Forelimb muscle (tissue), 1 donor: ENCODE results near the gene GALNT18. TPM values are rescaled to one million over a fixed set of nuclear protein-coding genes. Genes with fewer than 3 reads are reported as not detected.

Experiments
- DNase-seq: peaks from one replicate; pipeline ENCODE4 v3.0.0-alpha.2; 2013; ENCODE audit warnings: low read depth
- polyA plus RNA-seq: library from polyadenylated mRNA; unstranded; fragments of 120-200 nt; gene quantifications from one replicate; pipeline ENCODE4 v1.2.1, GENCODE V29; 2013; ENCODE audit not compliant: insufficient read length

The GALNT18 gene
- polyA plus RNA-seq, 1 donor, result 10.0 TPM

DNA sequence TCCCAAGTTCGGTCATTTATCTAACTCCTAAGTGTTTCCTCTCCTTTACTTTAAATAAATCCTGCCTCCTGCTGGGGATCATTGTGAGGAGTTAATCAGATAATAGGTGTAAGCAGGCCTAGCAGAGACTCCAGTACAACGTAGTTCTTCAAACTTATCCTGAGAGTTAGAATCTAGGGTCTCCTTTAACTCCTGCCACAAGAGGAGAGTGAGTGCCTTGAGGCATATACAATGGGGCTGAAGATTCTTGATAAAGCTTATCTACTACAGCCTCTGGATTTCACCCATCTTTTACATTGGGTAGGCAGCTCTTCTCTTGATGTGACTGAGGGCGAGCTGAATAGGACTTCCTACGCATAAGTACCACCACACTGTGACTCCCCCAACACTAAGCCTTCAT, 3.1 kb upstream of the GALNT18 start:
- no peak for DNase-seq

DNA sequence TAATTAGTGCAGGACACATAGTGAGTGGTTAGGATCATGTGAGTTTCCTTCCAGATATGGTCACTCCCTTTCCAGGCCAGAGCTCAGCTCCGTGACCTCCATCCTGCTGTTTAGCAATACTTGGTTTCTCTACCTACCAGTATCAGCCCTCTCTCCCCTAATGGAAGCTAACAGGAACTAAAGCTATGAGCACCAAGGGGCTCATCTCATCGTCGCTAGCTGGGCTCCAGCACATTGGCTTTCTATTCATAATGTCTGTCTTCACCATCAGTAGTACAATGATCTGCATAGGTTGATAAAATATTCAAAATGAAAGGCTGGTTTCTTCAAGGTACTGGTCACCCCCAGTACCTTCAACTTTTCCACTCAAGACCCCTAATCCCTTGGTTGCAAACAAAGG, 2.4 kb upstream of the GALNT18 start:
- DNase-seq, result no peak

DNA sequence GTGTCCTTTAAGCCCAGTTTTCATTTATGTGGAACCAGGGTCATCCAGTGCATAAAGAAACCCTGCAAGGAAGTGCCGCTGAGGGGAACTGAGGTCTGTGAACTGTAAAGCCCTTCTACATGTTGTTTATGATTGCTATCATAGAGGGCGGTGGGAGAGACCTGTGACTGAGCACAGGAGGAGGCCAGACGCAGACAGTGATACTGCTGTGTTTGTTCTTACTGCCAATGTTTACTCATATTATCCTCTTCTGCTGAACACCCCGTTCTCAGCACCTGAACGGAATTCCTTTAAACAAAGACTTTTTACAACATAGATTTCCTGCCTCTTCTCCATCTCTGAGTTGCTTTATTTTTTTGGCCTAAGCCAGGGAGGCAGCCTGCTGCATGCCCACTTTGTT, 967 bp upstream of the GALNT18 start:
- no peak for DNase-seq

DNA sequence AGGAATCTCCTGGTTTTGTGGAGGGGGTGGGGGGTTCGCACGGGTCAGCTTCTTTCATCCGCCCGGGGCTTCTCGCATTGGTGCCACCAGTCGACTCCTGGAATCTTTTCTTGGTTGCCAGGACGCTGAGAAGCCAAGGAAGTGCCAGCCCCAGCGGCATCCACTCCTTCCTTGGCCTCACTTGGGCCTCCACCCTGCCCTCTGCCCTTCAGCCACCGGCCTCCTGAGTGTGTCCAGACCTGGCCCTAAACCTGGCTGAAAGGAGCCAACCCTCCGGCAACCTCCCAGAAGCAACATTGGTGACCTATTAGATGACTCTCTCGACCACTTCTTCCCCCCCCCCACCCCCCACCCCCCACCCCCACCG, 518 bp upstream of the GALNT18 start:
- no peak for DNase-seq

DNA sequence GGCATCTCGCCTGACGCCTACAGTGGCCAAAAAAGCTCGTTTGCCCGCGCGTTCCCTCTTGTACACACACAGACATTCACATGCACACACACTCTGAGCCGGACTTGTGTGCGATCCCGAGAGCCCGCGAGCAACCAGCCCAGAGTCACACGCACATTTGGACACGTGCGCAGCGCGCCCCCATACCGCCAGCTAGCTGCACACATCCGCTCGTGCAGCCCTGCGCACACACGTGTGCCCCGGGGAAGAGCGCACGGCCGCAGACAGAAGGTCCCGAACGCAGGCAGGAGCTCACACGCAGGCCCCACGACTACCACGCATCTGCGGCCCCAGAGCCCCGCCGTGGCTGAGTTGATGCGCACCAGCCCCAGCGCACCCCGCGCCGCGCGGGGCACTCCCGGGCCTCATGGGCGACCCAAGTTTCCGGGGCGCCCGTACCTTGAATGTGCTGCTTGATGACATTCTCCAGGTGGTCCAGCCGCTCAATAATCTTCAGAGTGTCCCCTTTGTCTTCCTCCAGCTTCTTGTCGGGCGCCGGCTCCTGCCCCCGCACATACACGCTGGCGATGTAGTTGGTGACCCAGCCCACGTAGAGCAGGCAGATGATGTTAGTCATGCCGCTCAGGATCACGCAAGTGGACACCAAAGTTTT, 758 bp downstream of the GALNT18 start:
- no peak for DNase-seq

DNA sequence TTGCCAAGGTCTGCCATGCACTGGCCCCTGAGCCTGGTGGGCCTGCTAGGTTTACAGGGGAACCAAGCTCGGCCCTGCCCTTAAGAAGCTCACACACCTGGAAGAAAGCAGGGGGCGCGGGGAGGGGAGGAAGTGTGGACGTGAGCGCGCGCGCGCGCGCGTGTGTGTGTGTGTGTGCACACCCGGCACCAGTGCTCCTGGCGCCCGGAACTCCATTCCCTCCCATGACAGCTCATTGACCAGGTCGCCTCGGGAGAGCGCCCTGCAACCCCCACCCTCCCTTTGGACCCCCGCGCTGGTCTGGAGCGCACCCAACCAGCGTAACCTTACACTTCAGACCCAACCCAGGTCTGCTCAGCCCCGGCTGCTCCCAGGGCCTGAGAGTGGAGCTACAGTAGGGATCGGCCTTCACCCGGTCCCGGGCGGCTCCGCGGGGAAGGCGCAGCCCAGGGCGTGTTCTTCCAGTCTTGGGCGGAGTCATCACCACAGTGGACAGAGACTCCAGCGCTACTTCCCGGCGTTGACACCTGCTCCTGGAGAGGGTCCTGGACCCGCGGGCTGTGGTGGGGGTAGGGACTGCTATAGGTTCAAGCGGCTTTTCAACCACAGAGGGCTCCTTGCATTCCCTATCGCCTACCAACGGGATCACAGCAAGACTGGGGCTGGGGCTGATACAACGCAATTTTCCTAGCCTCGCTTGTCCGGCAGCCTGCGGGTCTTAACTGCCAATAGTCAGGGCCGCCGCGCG, 1.5 kb downstream of the GALNT18 start:
- DNase-seq, result no peak

DNA sequence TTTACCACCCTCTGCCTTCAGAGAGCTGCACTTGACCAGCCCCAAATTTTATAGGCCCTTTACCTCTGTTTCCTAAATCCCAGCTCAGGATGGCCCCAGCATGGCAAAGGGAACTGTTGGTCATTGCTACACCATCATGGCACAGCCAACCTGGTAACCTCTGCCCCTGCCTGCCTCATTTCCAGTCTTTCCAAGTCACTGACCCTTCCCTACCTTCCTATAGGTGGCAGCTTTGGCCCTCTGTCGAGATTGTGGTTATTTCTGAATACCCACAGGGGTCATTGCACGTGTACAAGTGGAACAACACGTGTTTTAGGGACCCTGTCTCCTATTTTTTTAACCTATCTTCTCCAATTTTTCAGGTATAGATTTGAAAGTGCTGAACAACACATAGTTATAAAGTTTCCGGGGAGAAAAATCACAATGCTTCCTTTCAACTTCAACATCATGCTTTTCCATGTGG, 2.8 kb downstream of the GALNT18 start:
- DNase-seq, result no peak

DNA sequence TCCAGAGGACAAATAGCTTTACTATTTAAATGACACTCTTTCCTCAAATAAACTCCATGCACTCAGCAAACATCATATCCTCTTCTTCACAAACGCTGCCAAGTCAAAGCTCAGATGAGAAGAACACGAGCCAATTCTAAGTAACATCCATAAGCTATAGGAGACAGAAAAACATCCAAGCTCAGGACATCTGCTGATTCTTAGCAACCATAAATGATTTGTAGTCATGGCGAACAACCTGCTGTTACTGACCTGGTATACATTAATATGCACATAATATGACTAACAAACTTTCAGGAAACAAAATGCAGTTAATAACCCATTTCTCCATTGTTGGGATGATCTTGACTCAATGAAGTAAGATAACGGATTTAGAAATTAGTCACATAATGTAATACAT, 6.7 kb downstream of the GALNT18 start:
- DNase-seq, result no peak

DNA sequence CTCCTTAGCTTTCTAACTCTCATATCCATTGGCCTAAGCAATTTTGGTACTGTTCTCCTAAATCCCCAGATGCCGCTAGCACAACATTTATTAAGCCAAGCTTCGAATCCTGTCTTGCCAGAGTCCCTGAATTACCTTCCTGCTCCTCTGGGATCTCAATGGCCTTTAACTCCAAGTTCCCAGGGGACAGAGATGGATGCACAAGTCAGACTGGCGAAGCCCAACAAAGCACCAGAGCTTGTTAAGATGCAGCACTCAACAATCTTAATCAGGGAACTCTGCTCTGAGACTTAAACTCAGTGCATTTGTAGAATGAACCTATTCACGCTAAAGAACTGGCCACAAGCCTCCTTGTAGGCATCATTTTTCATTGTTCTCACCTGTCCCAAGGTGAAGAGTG, 9.4 kb downstream of the GALNT18 start:
- no peak for DNase-seq

DNA sequence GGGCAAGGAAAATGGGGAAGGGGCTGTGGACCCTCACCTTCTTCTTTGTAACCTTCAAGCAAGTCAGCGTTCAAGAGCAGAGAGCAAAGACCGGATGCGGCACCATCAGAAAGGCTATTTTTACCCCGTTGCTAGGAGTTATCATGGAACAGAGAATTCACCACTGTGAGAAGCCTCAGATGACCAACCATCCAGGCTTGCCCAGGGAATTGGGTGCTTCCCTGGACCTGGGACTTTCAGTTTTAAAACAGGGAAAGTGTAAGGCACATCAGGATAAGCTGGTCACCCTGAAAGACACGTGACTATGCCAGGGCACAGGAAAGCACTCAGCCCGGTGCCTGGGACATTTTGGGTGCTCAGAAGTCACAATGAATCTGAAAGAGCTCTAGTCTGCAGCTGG, 10.4 kb downstream of the GALNT18 start:
- no peak for DNase-seq

DNA sequence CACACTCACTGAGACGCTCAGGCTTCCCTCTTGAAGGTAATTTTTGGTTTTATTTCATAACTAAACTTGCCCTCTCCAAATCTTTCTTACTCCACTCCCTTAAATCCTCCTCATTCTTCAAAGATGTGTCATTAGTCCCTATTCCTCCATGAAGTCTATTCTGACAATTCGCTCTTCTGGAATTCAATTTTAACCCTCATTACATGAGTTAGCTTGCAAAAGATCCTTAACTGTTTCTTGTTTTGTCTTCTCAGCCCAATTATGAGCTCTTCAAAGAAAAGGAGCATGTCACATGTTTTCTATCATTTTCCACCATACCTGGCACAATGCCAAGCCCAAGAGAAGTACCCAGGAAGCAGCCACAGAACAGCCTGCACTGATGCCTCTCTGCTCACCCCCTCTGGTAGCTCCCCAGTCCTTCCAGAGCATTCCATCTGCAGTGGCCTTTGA, 13.0 kb downstream of the GALNT18 start:
- no peak for DNase-seq

DNA sequence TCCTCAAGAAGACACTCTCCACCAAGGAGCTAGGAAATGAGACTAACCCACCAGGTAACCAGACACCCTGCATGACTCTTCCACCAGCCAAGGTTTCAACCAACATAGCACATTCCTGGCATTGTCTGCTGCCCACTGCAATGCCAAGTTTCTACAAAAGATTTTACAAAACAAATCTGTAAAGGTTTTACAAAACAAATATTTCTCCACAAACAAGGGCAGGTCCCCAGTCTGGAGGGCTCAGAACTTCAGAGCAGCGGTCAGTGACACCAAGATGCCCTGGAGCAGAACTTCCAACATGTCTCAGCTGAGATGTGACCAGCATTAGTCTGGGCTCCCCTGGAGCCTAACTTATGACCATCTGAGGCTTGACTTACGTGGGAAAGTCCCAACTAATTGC, 14.0 kb downstream of the GALNT18 start:
- DNase-seq, result no peak

DNA sequence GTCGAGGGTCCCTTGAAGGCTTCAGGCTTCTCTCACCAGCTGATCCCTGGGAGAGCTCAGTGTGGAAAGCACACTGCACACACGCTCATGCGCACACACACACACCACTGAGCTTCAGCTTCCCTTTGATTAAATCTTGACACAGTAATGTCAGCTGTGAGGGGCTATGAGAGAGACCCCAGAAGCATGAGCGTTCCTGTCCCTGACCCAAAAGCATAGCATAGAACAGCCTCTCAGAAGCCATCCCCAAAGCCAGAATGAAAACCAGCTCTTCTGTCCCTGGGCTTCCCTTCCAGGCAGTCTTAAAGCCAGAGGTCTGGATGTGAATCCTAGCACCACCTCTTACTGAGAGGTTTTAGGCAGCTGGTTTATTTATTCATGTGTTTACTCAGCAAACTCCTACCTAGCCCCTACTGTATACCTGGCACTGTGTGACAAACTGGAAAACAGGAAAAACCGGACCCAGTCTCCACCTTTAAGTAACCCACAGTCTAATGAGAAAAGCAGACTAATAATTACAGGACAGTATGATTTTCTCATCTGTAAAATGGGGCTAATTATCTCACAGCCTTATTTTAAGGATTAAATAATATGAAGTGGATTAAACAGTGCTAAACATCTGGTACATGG, 15.9 kb downstream of the GALNT18 start:
- DNase-seq, result no peak

DNA sequence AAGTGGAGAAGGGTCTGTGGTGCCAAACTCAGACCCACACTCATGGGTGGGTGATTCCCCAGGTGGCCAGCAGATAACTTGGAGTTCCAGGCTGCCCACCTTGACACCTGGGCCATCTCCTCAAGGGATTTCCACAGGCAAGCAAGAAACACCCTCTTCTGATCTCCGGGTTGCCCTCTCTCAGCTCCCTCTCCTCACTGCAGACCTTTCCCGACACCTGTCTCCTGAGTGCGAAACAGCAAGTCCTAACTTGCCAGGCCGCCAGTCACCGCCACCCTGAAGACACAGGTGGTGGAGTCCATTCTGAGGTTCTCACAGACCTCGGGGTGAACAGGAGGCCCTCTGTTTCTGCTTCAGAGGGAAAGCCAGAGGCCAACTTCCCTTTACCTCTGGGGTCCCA, 16.6 kb downstream of the GALNT18 start:
- DNase-seq, result no peak

DNA sequence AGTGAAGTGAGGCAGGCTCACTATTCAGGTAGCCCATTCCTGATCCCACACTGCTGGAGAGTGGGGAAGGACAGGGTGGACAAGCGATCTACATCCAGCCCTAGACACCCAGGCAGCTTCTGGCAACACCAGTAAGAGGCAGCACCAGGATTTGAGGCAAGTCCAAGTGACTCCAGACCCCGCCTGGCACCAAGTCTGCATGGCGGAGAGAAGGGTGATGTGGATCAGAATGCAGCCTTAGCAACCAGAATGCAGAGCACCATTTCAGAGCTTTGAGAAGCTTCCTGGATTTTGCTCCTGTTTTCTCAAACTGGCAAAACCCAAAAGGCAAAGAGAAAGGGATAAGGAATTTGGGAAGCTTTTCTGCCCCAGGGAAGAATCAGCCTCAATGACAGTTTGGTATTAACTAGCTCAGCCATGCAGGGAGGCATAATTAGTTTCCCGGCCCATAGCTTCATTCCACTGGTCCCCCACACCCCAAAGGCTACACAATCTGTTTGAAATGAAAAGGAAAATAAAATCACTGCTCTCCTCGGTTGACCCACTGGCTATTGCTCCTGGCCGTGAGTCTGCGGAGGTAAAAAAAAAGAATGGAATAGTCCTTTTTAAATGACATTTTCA, 17.3 kb downstream of the GALNT18 start:
- no peak for DNase-seq

DNA sequence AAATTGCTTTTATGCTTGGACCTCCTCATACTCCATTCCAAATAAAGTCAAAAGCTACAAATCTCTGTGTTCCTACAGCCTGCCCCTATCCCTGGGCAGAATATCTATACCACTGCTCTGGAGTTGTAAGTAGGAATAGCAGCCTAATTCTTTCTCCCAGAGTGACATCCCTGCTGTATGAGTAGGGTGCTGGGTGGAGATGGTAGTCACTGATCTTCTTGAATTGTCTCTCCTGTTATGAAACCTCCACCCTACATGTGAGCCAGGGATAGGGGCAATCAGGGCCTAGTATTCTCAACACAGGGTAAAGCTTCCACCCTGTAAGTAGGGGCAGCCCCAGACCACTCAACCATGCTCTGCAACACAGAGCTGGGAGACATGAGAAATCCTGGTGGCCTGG, 19.8 kb downstream of the GALNT18 start:
- DNase-seq, result no peak

DNA sequence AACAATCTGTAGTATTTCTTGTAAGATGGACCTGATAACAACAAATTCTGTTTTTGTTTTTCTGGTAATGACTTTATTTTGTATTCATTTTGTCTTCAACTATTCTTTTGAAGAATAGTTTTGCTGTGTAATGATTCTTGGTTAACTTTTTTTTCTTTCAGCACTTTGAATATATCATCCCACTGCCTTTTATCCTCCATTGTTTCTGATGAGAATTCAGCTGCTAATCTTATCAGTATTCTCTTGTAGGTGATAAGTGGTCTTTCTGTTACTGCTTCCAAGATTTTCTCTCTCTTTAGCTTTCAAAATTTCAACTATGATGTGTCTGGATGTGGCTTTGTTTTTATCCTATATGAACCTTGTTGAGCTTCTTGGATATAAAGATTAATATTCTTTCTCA, 21.5 kb downstream of the GALNT18 start:
- DNase-seq, result no peak

DNA sequence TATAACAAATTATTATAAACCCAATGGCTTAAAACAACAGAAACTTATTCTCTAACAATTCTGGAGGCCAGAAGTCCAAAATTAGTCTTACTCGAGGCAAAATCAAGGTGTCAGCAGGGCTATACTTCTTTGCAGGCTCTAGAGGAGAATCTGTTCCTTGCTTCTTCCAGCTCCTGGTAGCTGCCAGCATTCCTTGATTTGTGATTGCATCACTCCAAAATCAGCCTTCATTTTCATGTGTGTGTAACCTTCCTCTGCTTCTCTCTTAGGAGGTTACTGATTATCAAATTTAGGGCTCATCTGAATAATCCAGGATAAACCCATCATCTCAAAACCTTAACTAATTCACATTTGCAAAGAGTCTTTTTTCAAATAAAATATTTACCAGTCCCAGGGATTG, 23.6 kb downstream of the GALNT18 start:
- DNase-seq, result no peak

DNA sequence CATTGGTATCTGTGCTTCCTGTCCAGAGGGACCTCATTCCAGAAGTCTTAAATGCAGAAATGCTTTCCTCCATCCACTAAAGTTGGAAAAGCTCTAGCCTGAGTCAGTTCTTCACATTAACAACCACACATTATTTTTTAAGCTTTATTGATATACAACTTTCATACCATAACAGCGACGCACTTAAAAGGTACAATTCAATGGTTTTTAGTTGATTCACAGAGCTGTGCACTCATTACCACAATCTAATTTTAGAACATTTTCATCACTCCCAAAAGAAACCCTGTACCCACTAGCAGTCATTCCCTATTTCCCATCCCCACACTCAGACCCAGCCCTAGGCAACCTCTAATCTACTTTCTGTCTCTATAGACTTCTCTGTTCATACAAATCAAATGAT, 27.6 kb downstream of the GALNT18 start:
- no peak for DNase-seq

DNA sequence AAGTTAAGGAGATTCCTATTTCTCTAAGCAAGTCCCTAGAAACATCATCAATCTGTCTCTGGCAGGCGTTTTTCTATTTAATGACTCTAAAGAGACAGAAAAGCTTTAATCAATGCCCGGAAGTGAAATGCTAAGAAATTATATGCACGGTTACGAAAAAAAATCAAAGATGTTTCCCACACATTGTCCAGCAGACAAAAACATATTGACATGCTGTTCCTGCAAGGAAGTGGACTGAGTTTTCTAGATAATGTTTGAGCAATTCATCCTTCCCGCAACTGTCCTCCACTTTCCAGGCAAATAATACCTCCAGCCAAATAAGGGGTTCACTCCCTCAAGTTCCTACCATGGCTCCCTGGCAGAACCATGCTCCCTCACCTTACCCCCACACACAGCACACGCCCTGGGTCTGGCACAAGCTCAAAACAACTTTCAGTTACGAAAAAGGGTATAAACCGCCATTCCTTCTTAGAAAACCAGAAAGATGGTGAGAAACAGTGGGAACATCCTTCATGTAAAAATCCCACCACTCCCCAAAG, 29.6 kb downstream of the GALNT18 start:
- DNase-seq, result no peak

DNA sequence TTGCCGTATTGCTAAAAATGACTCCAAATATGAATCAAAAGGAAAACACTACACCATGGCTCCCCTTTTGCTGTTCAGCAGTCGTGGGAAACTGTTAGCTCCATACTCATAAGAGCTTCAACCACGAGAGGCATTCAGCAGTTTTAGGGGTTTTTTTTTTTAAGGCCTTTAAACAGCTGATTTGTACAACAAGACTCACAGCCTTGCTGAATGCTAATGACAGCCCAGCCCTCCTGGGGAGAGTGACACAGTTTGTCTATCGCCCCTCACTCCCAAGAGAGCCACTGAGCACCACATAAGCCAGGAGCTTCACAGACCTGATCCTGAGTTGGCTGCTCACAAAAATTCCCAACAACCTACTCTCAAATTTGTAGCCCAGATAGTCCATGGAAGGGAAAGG, 32.4 kb downstream of the GALNT18 start:
- no peak for DNase-seq

DNA sequence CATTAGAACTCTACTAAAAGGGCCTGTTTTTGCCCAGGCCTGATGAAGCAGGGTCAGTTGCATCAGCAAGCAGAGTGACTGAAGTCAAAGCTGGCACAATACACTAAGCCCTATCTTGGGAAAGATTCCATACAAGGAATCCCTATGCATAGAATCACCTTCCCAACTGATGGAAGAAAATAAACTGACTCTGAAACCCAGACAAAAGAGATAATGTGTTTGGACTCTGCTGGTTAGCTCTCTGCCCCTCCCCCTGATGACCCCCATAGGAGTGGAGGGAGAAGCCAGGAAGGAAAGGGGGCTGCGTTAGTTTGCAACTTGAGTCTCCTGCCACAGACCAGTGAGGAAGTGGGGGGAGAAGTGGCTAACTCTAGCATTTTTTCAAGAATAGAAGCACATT, 32.9 kb downstream of the GALNT18 start:
- no peak for DNase-seq
